ENCODE data around the gene SLC22A3. TPM values are rescaled to one million over a fixed set of nuclear protein-coding genes. Genes with fewer than 3 reads are reported as not detected.

The SLC22A3 gene
- total and polyA plus RNA-seq, 2 donors (not counting 1 experiment from before 2014, with no cell fraction given), result under 0.01 to 0.03 TPM

- Histone ChIP-seq H3K4me2 (ENCODE audit: extremely low read depth, insufficient read depth, low read length) (no peak overlapping the region), H3K79me2 (ENCODE audit: control insufficient read depth, insufficient read depth, low read length) (no peaks in the 10 kb centered on the region), H2AFZ (ENCODE audit: low read length) (no peak overlapping the region), H3K9me3 (ENCODE audit: control insufficient read depth, insufficient read depth, low read depth, low read length) (no peaks in the 10 kb centered on the region), H3K36me3 (ENCODE audit: control insufficient read depth, insufficient read depth, low read length) (no peaks in the 10 kb centered on the region), H3K27me3 (ENCODE audit: control insufficient read depth, insufficient read depth, low read length) (no peaks in the 10 kb centered on the region), H3K4me1 (ENCODE audit: control insufficient read depth, extremely low read depth, insufficient read depth, low read length) (no peaks in the 10 kb centered on the region), H3K27ac (ENCODE audit: insufficient read depth, low read length) (no peak overlapping the region), H3K4me3 (replicated peaks in 1 of 4; ENCODE audit: control extremely low read depth in 1 of 4, insufficient read depth in 1 of 4, low read depth in 3 of 4, low read length in 4 of 4) (no peak overlapping the region), H4K20me1 (ENCODE audit: control insufficient read depth, extremely low read depth, insufficient read depth, low read length) (no peaks in the 10 kb centered on the region), H3K9ac (ENCODE audit: insufficient read depth, low read length) (no peak overlapping the region)
- no peak for TF ChIP-seq CTCF (conservative IDR thresholded peaks at IDR 0.05 in 1 of 2, IDR thresholded peaks at IDR 0.05 in 1 of 2; ENCODE audit: low read depth in 1 of 2, low read length in 2 of 2)
- no peak for DNase-seq (ENCODE audit: low read depth in 2 of 2)
Observed at GRCh38 chr6:160437775-160438174, 89.6 kb downstream of the SLC22A3 start.

GRCh38 chr6:160438481-160438880 is 90.3 kb downstream of the SLC22A3 start:
- no peak overlapping the region for H3K4me3 ChIP-seq (replicated peaks in 1 of 4; ENCODE audit: control extremely low read depth in 1 of 4, insufficient read depth in 1 of 4, low read depth in 3 of 4, low read length in 4 of 4)
- H2AFZ ChIP-seq (ENCODE audit: low read length), result no peak overlapping the region
- no peak for DNase-seq (ENCODE audit: low read depth in 2 of 2)
- no peak overlapping the region for H3K9ac ChIP-seq (ENCODE audit: insufficient read depth, low read length)
- H3K9me3 ChIP-seq (ENCODE audit: control insufficient read depth, insufficient read depth, low read depth, low read length), result no peaks in the 10 kb centered on the region
- no peaks in the 10 kb centered on the region for H3K4me1 ChIP-seq (ENCODE audit: control insufficient read depth, extremely low read depth, insufficient read depth, low read length)
- TF ChIP-seq EZH2 (IDR thresholded peaks at IDR 0.05; ENCODE audit: low read length, missing control alignments), result no peak
- TF ChIP-seq CTCF (conservative IDR thresholded peaks at IDR 0.05 in 1 of 2, IDR thresholded peaks at IDR 0.05 in 1 of 2; ENCODE audit: low read depth in 1 of 2, low read length in 2 of 2), result no peak
- no peaks in the 10 kb centered on the region for H3K27me3 ChIP-seq (ENCODE audit: control insufficient read depth, insufficient read depth, low read length)
- no peak overlapping the region for H3K27ac ChIP-seq (ENCODE audit: insufficient read depth, low read length)
- H3K79me2 ChIP-seq (ENCODE audit: control insufficient read depth, insufficient read depth, low read length), result no peaks in the 10 kb centered on the region
- no peak overlapping the region for H3K4me2 ChIP-seq (ENCODE audit: extremely low read depth, insufficient read depth, low read length)
- H4K20me1 ChIP-seq (ENCODE audit: control insufficient read depth, extremely low read depth, insufficient read depth, low read length), result no peaks in the 10 kb centered on the region
- no peaks in the 10 kb centered on the region for H3K36me3 ChIP-seq (ENCODE audit: control insufficient read depth, insufficient read depth, low read length)

GRCh38 chr6:160439751-160440150 is 91.6 kb downstream of the SLC22A3 start:
- Histone ChIP-seq H3K4me3 (replicated peaks in 1 of 4; ENCODE audit: control extremely low read depth in 1 of 4, insufficient read depth in 1 of 4, low read depth in 3 of 4, low read length in 4 of 4) (no peak overlapping the region), H3K27me3 (ENCODE audit: control insufficient read depth, insufficient read depth, low read length) (no peaks in the 10 kb centered on the region), H3K9me3 (ENCODE audit: control insufficient read depth, insufficient read depth, low read depth, low read length) (no peaks in the 10 kb centered on the region), H2AFZ (ENCODE audit: low read length) (no peak overlapping the region), H3K79me2 (ENCODE audit: control insufficient read depth, insufficient read depth, low read length) (no peaks in the 10 kb centered on the region), H3K9ac (ENCODE audit: insufficient read depth, low read length) (no peak overlapping the region), H4K20me1 (ENCODE audit: control insufficient read depth, extremely low read depth, insufficient read depth, low read length) (no peaks in the 10 kb centered on the region), H3K27ac (ENCODE audit: insufficient read depth, low read length) (no peak overlapping the region), H3K4me2 (ENCODE audit: extremely low read depth, insufficient read depth, low read length) (no peak overlapping the region), H3K4me1 (ENCODE audit: control insufficient read depth, extremely low read depth, insufficient read depth, low read length) (no peaks in the 10 kb centered on the region), H3K36me3 (ENCODE audit: control insufficient read depth, insufficient read depth, low read length) (no peaks in the 10 kb centered on the region)
- DNase-seq (ENCODE audit: low read depth in 2 of 2), result no peak
- no peak for TF ChIP-seq CTCF (conservative IDR thresholded peaks at IDR 0.05 in 1 of 2, IDR thresholded peaks at IDR 0.05 in 1 of 2; ENCODE audit: low read depth in 1 of 2, low read length in 2 of 2)
- TF ChIP-seq EZH2 (IDR thresholded peaks at IDR 0.05; ENCODE audit: low read length, missing control alignments), result no peak

Measured in fibroblast of lung (primary cell).